ENCODE data around the gene ATG3. TPM values are rescaled to one million over a fixed set of nuclear protein-coding genes. Genes with fewer than 3 reads are reported as not detected.

The ATG3 gene
- total RNA-seq = 92.2 and 95.8 TPM in 2 replicates
- polyA plus RNA-seq = 65.2 and 68.4 TPM in 2 replicates
- 58.9 and 67.2 TPM in 2 replicates for polyA plus RNA-seq (2012)
- 5.7 and 10.9 TPM in 2 replicates for polyA minus RNA-seq (ENCODE audit: low replicate concordance)

- Histone ChIP-seq H2AFZ (ENCODE audit: low read length) (peak within 1 kb of the TSS; percentile 89), H3K4me2 (ENCODE audit: extremely low read depth, insufficient read depth, low read length) (peak within 1 kb of the TSS; percentile 86), H3K4me3 (replicated peaks in 1 of 4; ENCODE audit: control extremely low read depth in 1 of 4, insufficient read depth in 1 of 4, low read depth in 3 of 4, low read length in 4 of 4) (peak within 1 kb of the TSS; percentile 86 to 98 (median 95)), H3K9me3 (ENCODE audit: control insufficient read depth, insufficient read depth, low read depth, low read length) (no peaks in the 10 kb centered on the region), H4K20me1 (ENCODE audit: control insufficient read depth, extremely low read depth, insufficient read depth, low read length) (no peaks in the 10 kb centered on the region), H3K79me2 (ENCODE audit: control insufficient read depth, insufficient read depth, low read length) (peaks cover 42% of the 10 kb centered on the region), H3K27ac (ENCODE audit: insufficient read depth, low read length) (peak within 1 kb of the TSS; percentile 94), H3K4me1 (ENCODE audit: control insufficient read depth, extremely low read depth, insufficient read depth, low read length) (peaks cover 9% of the 10 kb centered on the region), H3K9ac (ENCODE audit: insufficient read depth, low read length) (peak within 1 kb of the TSS; percentile 81), H3K27me3 (ENCODE audit: control insufficient read depth, insufficient read depth, low read length) (no peaks in the 10 kb centered on the region), H3K36me3 (ENCODE audit: control insufficient read depth, insufficient read depth, low read length) (no peaks in the 10 kb centered on the region)
- TF ChIP-seq, protein P1, sequence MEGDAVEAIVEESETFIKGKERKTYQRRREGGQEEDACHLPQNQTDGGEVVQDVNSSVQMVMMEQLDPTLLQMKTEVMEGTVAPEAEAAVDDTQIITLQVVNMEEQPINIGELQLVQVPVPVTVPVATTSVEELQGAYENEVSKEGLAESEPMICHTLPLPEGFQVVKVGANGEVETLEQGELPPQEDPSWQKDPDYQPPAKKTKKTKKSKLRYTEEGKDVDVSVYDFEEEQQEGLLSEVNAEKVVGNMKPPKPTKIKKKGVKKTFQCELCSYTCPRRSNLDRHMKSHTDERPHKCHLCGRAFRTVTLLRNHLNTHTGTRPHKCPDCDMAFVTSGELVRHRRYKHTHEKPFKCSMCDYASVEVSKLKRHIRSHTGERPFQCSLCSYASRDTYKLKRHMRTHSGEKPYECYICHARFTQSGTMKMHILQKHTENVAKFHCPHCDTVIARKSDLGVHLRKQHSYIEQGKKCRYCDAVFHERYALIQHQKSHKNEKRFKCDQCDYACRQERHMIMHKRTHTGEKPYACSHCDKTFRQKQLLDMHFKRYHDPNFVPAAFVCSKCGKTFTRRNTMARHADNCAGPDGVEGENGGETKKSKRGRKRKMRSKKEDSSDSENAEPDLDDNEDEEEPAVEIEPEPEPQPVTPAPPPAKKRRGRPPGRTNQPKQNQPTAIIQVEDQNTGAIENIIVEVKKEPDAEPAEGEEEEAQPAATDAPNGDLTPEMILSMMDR (conservative IDR thresholded peaks at IDR 0.05 in 1 of 2, IDR thresholded peaks at IDR 0.05 in 1 of 2; ENCODE audit: low read depth in 1 of 2, low read length in 2 of 2) = no peak
- no peak for TF ChIP-seq EZH2 (IDR thresholded peaks at IDR 0.05; ENCODE audit: low read length, missing control alignments)
- DNase-seq (ENCODE audit: low read depth in 2 of 2) = peak; percentile 98 to 99
Measured at GRCh38 chr3:112561734-112562529, at the start of gene ATG3, which contains the start of gene SLC35A5. Gene ATG3, minus strand, starts transcription at chr3:112561962. Its CDS starts 434 bp downstream, at chr3:112561528. Gene SLC35A5, plus strand, starts transcription at chr3:112562045. Its CDS starts 1,359 bp downstream, at chr3:112563404.

GRCh38 chr3:112610121-112610520 lies 48.4 kb upstream of the ATG3 start:
- Histone ChIP-seq H3K27me3 (ENCODE audit: control insufficient read depth, insufficient read depth, low read length) (no peaks in the 10 kb centered on the region), H2AFZ (ENCODE audit: low read length) (no peak overlapping the region), H4K20me1 (ENCODE audit: control insufficient read depth, extremely low read depth, insufficient read depth, low read length) (no peaks in the 10 kb centered on the region), H3K4me3 (replicated peaks in 1 of 4; ENCODE audit: control extremely low read depth in 1 of 4, insufficient read depth in 1 of 4, low read depth in 3 of 4, low read length in 4 of 4) (no peak overlapping the region), H3K4me2 (ENCODE audit: extremely low read depth, insufficient read depth, low read length) (no peak overlapping the region), H3K79me2 (ENCODE audit: control insufficient read depth, insufficient read depth, low read length) (no peaks in the 10 kb centered on the region), H3K9me3 (ENCODE audit: control insufficient read depth, insufficient read depth, low read depth, low read length) (no peaks in the 10 kb centered on the region), H3K9ac (ENCODE audit: insufficient read depth, low read length) (no peak overlapping the region), H3K27ac (ENCODE audit: insufficient read depth, low read length) (no peak overlapping the region), H3K4me1 (ENCODE audit: control insufficient read depth, extremely low read depth, insufficient read depth, low read length) (peaks cover 2% of the 10 kb centered on the region), H3K36me3 (ENCODE audit: control insufficient read depth, insufficient read depth, low read length) (peaks cover 6% of the 10 kb centered on the region)
- peak; percentile 66 to 85 for DNase-seq (ENCODE audit: low read depth in 2 of 2)
- TF ChIP-seq, protein P1 (conservative IDR thresholded peaks at IDR 0.05 in 1 of 2, IDR thresholded peaks at IDR 0.05 in 1 of 2; ENCODE audit: low read depth in 1 of 2, low read length in 2 of 2) = no peak
- TF ChIP-seq EZH2 (IDR thresholded peaks at IDR 0.05; ENCODE audit: low read length, missing control alignments) = no peak

- TF ChIP-seq EZH2 (IDR thresholded peaks at IDR 0.05; ENCODE audit: low read length, missing control alignments) = no peak
- TF ChIP-seq, protein P1 (conservative IDR thresholded peaks at IDR 0.05 in 1 of 2, IDR thresholded peaks at IDR 0.05 in 1 of 2; ENCODE audit: low read depth in 1 of 2, low read length in 2 of 2) = no peak
- Histone ChIP-seq H3K9ac (ENCODE audit: insufficient read depth, low read length) (no peak overlapping the region), H3K4me1 (ENCODE audit: control insufficient read depth, extremely low read depth, insufficient read depth, low read length) (peaks cover 6% of the 10 kb centered on the region)
Measured at GRCh38 chr3:112607863-112608262, 46.1 kb upstream of the ATG3 start.

More at GRCh38 chr3:112607863-112608262, 46.1 kb upstream of the ATG3 start:
- DNase-seq (ENCODE audit: low read depth in 2 of 2) = no peak
- Histone ChIP-seq H3K9me3 (ENCODE audit: control insufficient read depth, insufficient read depth, low read depth, low read length) (no peaks in the 10 kb centered on the region), H3K79me2 (ENCODE audit: control insufficient read depth, insufficient read depth, low read length) (no peaks in the 10 kb centered on the region), H2AFZ (ENCODE audit: low read length) (no peak overlapping the region), H3K27ac (ENCODE audit: insufficient read depth, low read length) (no peak overlapping the region), H4K20me1 (ENCODE audit: control insufficient read depth, extremely low read depth, insufficient read depth, low read length) (no peaks in the 10 kb centered on the region), H3K4me3 (replicated peaks in 1 of 4; ENCODE audit: control extremely low read depth in 1 of 4, insufficient read depth in 1 of 4, low read depth in 3 of 4, low read length in 4 of 4) (no peak overlapping the region), H3K36me3 (ENCODE audit: control insufficient read depth, insufficient read depth, low read length) (peaks cover 7% of the 10 kb centered on the region), H3K4me2 (ENCODE audit: extremely low read depth, insufficient read depth, low read length) (no peak overlapping the region), H3K27me3 (ENCODE audit: control insufficient read depth, insufficient read depth, low read length) (no peaks in the 10 kb centered on the region)
